Measurements from ENCODE around the gene BCAS1. TPM values are rescaled to one million over a fixed set of nuclear protein-coding genes. Genes with fewer than 3 reads are reported as not detected.
A peak's percentile ranks its signal among the peaks of the same experiment; 100 is the strongest.

Gene BCAS1
- total and polyA plus RNA-seq, 10 of the 15 experiments (the other 5 are each of a cell fraction or from before 2014, with no cell fraction given) = 0.21 to 1.4 (median 0.55) TPM

- TF ChIP-seq ZNF592 (IDR thresholded peaks at IDR 0.05) (no peak; the same call in 1 of the 2 replicates), MYB (IDR thresholded peaks at IDR 0.05; ENCODE audit: borderline replicate concordance, low read depth, low read length) (no peak), SKIL (IDR thresholded peaks at IDR 0.05; ENCODE audit: low read depth, poor library complexity, severe bottlenecking) (peak; percentile 62), WRNIP1 (IDR thresholded peaks at IDR 0.05; ENCODE audit: borderline replicate concordance, low read depth, low read length) (no peak), BHLHE40 (IDR thresholded peaks at IDR 0.05; ENCODE audit: borderline replicate concordance in 1 of 2, low read depth in 2 of 2, low read length in 1 of 2) (peak; percentile 64 to 77), ATF2 (IDR thresholded peaks at IDR 0.05; ENCODE audit: low read length) (peak; percentile 83), HCFC1 (IDR thresholded peaks at IDR 0.05; ENCODE audit: low read length) (no peak), CHD2 (IDR thresholded peaks at IDR 0.05; ENCODE audit: borderline replicate concordance, low read depth, low read length) (no peak; the same call in 1 of the 2 replicates), GATAD2B (conservative IDR thresholded peaks at IDR 0.05; ENCODE audit: low read depth) (peak; percentile 84), CREM (IDR thresholded peaks at IDR 0.05; ENCODE audit: low read depth) (peak; percentile 78), JUNB (IDR thresholded peaks at IDR 0.05) (peak; percentile 95), TCF7 (IDR thresholded peaks at IDR 0.05; ENCODE audit: borderline replicate concordance) (no peak), PKNOX1 (IDR thresholded peaks at IDR 0.05) (peak; percentile 55), ZNF24 (IDR thresholded peaks at IDR 0.05) (no peak), ZBTB11 (CRISPR knock-in tag; IDR thresholded peaks at IDR 0.05) (no peak), MYC (IDR thresholded peaks at IDR 0.05; ENCODE audit: insufficient read depth, insufficient read length, insufficient replicate concordance, low read length, severe bottlenecking) (no peak)
Observed at GRCh38 chr20:53917145-53918019, 153.0 kb downstream of the BCAS1 start (continued).
